H1 (cell line): Measurements from ENCODE around the gene MRPS12. TPM values are rescaled to one million over a fixed set of nuclear protein-coding genes. Genes with fewer than 3 reads are reported as not detected.

Source experiments
- CTCF ChIA-PET: fragments of 300-600 bp; sonication (Branson Sonifier 250); formaldehyde crosslinking; loops from one replicate; lab custom pipeline; 2021; ENCODE audit not compliant: partially characterized antibody; lab: Charles Lee
- POLR2A ChIA-PET: fragments of 300-600 bp; sonication (Branson Sonifier 250); formaldehyde crosslinking; loops from one replicate; lab custom pipeline; 2021; ENCODE audit warnings: inconsistent platforms; ENCODE audit not compliant: partially characterized antibody; lab: Charles Lee
- DNase-seq, 2 experiments: peaks; one replicate each; pipeline versions ENCODE4 v3.0.0 to v3.0.0-alpha.2; 2010 to 2022; ENCODE audit warnings: low spot score in 2 of 2, low read depth in 1 of 2, mixed read lengths in 1 of 2
- FAIRE-seq: peaks from 2 replicates; lab custom pipeline; 2011; peaks lifted over from hg19 to GRCh38; lab: Jason Lieb, UNC
- H2AFZ ChIP-seq: 2 replicates; pipeline ENCODE4 v1.8.1; 2012; ENCODE audit warnings: low read length, inconsistent platforms
- H2AK5ac ChIP-seq: 2 replicates; pipeline ENCODE4 v1.6.1; 2013; ENCODE audit warnings: low read depth, low read length
- H2BK120ac ChIP-seq: replicated peaks from 2 replicates; pipeline ENCODE3; 2013; ENCODE audit warnings: low read depth, low read length, inconsistent platforms
- H2BK12ac ChIP-seq: 2 replicates; pipeline ENCODE4 v1.6.1; 2013; ENCODE audit warnings: low read depth, low read length
- H2BK15ac ChIP-seq: 2 replicates; pipeline ENCODE4 v1.6.1; 2013; ENCODE audit warnings: low read length
- H2BK20ac ChIP-seq: 2 replicates; pipeline ENCODE4 v1.6.1; 2013; ENCODE audit warnings: low read length
- H2BK5ac ChIP-seq: 2 replicates; pipeline ENCODE4 v1.6.1; 2013; ENCODE audit warnings: low read depth, low read length
- H3K14ac ChIP-seq: 2 replicates; pipeline ENCODE4 v1.6.1; 2013; ENCODE audit warnings: inconsistent platforms; ENCODE audit not compliant: insufficient read length
- H3K18ac ChIP-seq: 2 replicates; pipeline ENCODE4 v1.6.1; 2013; ENCODE audit warnings: low read length; ENCODE audit errors: extremely low read depth
- H3K23ac ChIP-seq: 2 replicates; pipeline ENCODE4 v1.6.1; 2013; ENCODE audit warnings: inconsistent platforms; ENCODE audit not compliant: insufficient read length
- H3K23me2 ChIP-seq: 2 replicates; pipeline ENCODE4 v1.6.1; 2013; ENCODE audit warnings: low read depth, low read length
- H3K27ac ChIP-seq: 2 replicates; pipeline ENCODE4 v1.6.1; 2011; ENCODE audit warnings: low read depth, low read length, inconsistent platforms
- H3K27me3 ChIP-seq, 4 experiments: replicated peaks in 1 of 4; 1 replicate in 1 of 4; 2 replicates in 3 of 4; pipeline versions ENCODE4 v1.6.1 to v1.8.1; 2011 to 2013; ENCODE audit warnings: low read length in 3 of 4, mild to moderate bottlenecking in 3 of 4, inconsistent platforms in 2 of 4, mixed read lengths in 2 of 4, moderate library complexity in 1 of 4; ENCODE audit not compliant: control insufficient read depth in 3 of 4, insufficient read depth in 3 of 4; ENCODE audit errors: extremely low read depth in 1 of 4
- H3K36me3 ChIP-seq, 4 experiments: 2 replicates each; pipeline versions ENCODE4 v1.6.1 to v1.8.1; 2011 to 2013; ENCODE audit warnings: mild to moderate bottlenecking in 4 of 4, low read length in 3 of 4, moderate library complexity in 2 of 4, control low read depth in 1 of 4, inconsistent platforms in 1 of 4; ENCODE audit not compliant: insufficient read depth in 4 of 4, control insufficient read depth in 2 of 4
- H3K4ac ChIP-seq: replicated peaks from 2 replicates; pipeline ENCODE3; 2013; ENCODE audit warnings: low read length, low read depth, mixed read lengths, inconsistent platforms; ENCODE audit not compliant: insufficient read length
- H3K4me1 ChIP-seq, 4 experiments: replicated peaks in 1 of 4; 1 replicate in 1 of 4; 2 replicates in 3 of 4; pipeline versions ENCODE4 v1.6.1 to v1.8.1; 2011 to 2013; ENCODE audit warnings: low read length in 3 of 4, inconsistent platforms in 2 of 4, mixed read lengths in 1 of 4; ENCODE audit not compliant: insufficient read depth in 4 of 4, control insufficient read depth in 3 of 4
- H3K4me2 ChIP-seq, 2 experiments: 2 replicates each; pipeline versions ENCODE4 v1.6.1 to v1.8.1; 2011 to 2013; ENCODE audit warnings: low read depth in 2 of 2, low read length in 2 of 2, control low read depth in 1 of 2, inconsistent platforms in 1 of 2, mild to moderate bottlenecking in 1 of 2; ENCODE audit not compliant: insufficient read depth in 1 of 2
- H3K4me3 ChIP-seq, 4 experiments: fragments of 200-600, 300-600 bp in 1 of 4; sonication (generic), shearing (Covaris generic), sonication (Bioruptor Twin) in 1 of 4; 2 replicates each; pipeline versions ENCODE4 v1.5.1 to v1.8.1; 2011 to 2016; ENCODE audit warnings: low read length in 4 of 4, low read depth in 3 of 4, control low read depth in 2 of 4, inconsistent platforms in 2 of 4, mild to moderate bottlenecking in 2 of 4, mixed read lengths in 1 of 4, moderate library complexity in 1 of 4; ENCODE audit not compliant: insufficient read depth in 2 of 4; ENCODE audit errors: extremely low read depth in 1 of 4
- H3K56ac ChIP-seq: replicated peaks from 2 replicates; pipeline ENCODE3; 2013; ENCODE audit warnings: low read depth, mild to moderate bottlenecking, mixed read lengths, low read length, inconsistent platforms; ENCODE audit not compliant: insufficient read length
- H3K79me1 ChIP-seq: 2 replicates; pipeline ENCODE4 v1.6.1; 2013; ENCODE audit warnings: low read depth, low read length, control low read depth
- H3K79me2 ChIP-seq, 2 experiments: 2 replicates each; pipeline versions ENCODE4 v1.6.1 to v1.8.1; 2012 to 2013; ENCODE audit warnings: low read length in 2 of 2, mild to moderate bottlenecking in 2 of 2, inconsistent platforms in 1 of 2; ENCODE audit not compliant: insufficient read depth in 2 of 2, control insufficient read depth in 1 of 2
- H3K9ac ChIP-seq, 4 experiments: replicated peaks in 1 of 4; 1 replicate in 1 of 4; 2 replicates in 3 of 4; pipeline versions ENCODE4 v1.6.1 to v1.8.1; 2011 to 2013; ENCODE audit warnings: low read depth in 3 of 4, low read length in 3 of 4, control low read depth in 2 of 4, mild to moderate bottlenecking in 2 of 4, moderate library complexity in 2 of 4, inconsistent platforms in 1 of 4; ENCODE audit errors: extremely low read depth in 1 of 4
- H3K9me3 ChIP-seq, 2 experiments: 2 replicates each; pipeline versions ENCODE4 v1.6.1 to v1.8.1; 2012 to 2013; ENCODE audit warnings: mild to moderate bottlenecking in 2 of 2, moderate library complexity in 2 of 2, control low read depth in 1 of 2, inconsistent platforms in 1 of 2, low read depth in 1 of 2, low read length in 1 of 2, mixed read lengths in 1 of 2; ENCODE audit not compliant: insufficient read depth in 2 of 2
- H4K20me1 ChIP-seq, 2 experiments: replicated peaks in 1 of 2; 2 replicates each; pipeline versions ENCODE3 to v1.8.1; 2011 to 2013; ENCODE audit warnings: inconsistent platforms in 2 of 2, low read length in 2 of 2, mild to moderate bottlenecking in 1 of 2; ENCODE audit not compliant: insufficient read depth in 2 of 2, control insufficient read depth in 1 of 2
- H4K5ac ChIP-seq: 2 replicates; pipeline ENCODE4 v1.6.1; 2013; ENCODE audit warnings: low read length, low read depth, mixed read lengths, inconsistent platforms; ENCODE audit not compliant: insufficient read length
- H4K8ac ChIP-seq: 2 replicates; pipeline ENCODE4 v1.8.0; 2013; ENCODE audit warnings: mild to moderate bottlenecking, moderate library complexity, low read length, inconsistent platforms; ENCODE audit not compliant: insufficient read depth; ENCODE audit errors: extremely low read depth
- H4K91ac ChIP-seq: replicated peaks from 2 replicates; pipeline ENCODE3; 2013; ENCODE audit warnings: low read length, mixed read lengths, inconsistent platforms; ENCODE audit not compliant: insufficient read length
- EZH2 ChIP-seq: fragments of 200-600 bp; sonication (generic); IDR thresholded peaks from 2 replicates; pipeline ENCODE4 v1.7.1; 2012; ENCODE audit warnings: low read depth, mild to moderate bottlenecking, moderate library complexity, low read length, inconsistent platforms; ENCODE audit not compliant: severe bottlenecking
- FOSL1 ChIP-seq: IDR thresholded peaks from 2 replicates; pipeline ENCODE4 v1.6.1; 2011; ENCODE audit warnings: mild to moderate bottlenecking, low read depth, low read length, moderate library complexity; ENCODE audit not compliant: insufficient read depth
- JUND ChIP-seq: IDR thresholded peaks from 2 replicates; pipeline ENCODE4 v1.6.1; 2011; ENCODE audit warnings: mild to moderate bottlenecking, improper control_type of control experiment, low read length
- KDM5A ChIP-seq: fragments of 200-600 bp; IDR thresholded peaks from 2 replicates; pipeline ENCODE4 v1.7.1; 2012; ENCODE audit warnings: mild to moderate bottlenecking, low read length, inconsistent platforms, mixed read lengths
- TAF7 ChIP-seq: optimal IDR thresholded peaks from 2 replicates; pipeline ENCODE3; 2011; ENCODE audit warnings: low read depth, mild to moderate bottlenecking, inconsistent platforms, low read length, moderate library complexity, borderline replicate concordance
- WGBS, 2 experiments: shearing (Covaris generic) in 1 of 2; methylation state at CpG; one replicate each; pipeline versions ENCODE4 v1.1.6 to v1.1.7; 2013 to 2015; ENCODE audit warnings: low lambda C conversion rate in 2 of 2, mixed read lengths in 2 of 2, inconsistent platforms in 1 of 2, low coverage in 1 of 2, missing lambda C conversion rate in 1 of 2; ENCODE audit not compliant: insufficient replicate concordance in 2 of 2, insufficient coverage in 1 of 2, insufficient read length in 1 of 2; ENCODE audit errors: extremely low coverage in 1 of 2, missing lambda C conversion rate in 1 of 2; 5-methylcytosine and 5-hydroxymethylcytosine counted together
- polyA plus RNA-seq, 7 experiments: library from polyadenylated mRNA; depleted of rRNA in 3 of 7; stranded (reverse) in 5 of 7; unstranded in 2 of 7; fragments of >200 nt in 5 of 7; fragments of 200-250 nt in 2 of 7; gene quantifications; 1 replicate in 5 of 7; 2 replicates in 1 of 7; 4 replicates in 1 of 7; pipeline versions ENCODE4 v1.2.1 to v1.2.3, GENCODE V29; 2011 to 2013; ENCODE audit warnings: missing spikeins in 2 of 7, mixed read lengths in 2 of 7
- total RNA-seq: library from RNA; stranded (reverse); fragmentation: NEBNext Ultra II Directional; extraction: Animal tissue kit (Norgen Biotek cat#: 25700); gene quantifications from 2 replicates; pipeline ENCODE4 v1.2.1, GENCODE V29; 2021
- TF ChIP-seq, protein P1 (sequence below): IDR thresholded peaks from 2 replicates; pipeline ENCODE4 v1.6.1; 2012; ENCODE audit warnings: low read length, inconsistent platforms

The MRPS12 gene
- total and polyA plus RNA-seq, 2 of the 8 experiments (the other 6 are each of a cell fraction or from before 2014, with no cell fraction given): 79.0 to 175 TPM

DNA sequence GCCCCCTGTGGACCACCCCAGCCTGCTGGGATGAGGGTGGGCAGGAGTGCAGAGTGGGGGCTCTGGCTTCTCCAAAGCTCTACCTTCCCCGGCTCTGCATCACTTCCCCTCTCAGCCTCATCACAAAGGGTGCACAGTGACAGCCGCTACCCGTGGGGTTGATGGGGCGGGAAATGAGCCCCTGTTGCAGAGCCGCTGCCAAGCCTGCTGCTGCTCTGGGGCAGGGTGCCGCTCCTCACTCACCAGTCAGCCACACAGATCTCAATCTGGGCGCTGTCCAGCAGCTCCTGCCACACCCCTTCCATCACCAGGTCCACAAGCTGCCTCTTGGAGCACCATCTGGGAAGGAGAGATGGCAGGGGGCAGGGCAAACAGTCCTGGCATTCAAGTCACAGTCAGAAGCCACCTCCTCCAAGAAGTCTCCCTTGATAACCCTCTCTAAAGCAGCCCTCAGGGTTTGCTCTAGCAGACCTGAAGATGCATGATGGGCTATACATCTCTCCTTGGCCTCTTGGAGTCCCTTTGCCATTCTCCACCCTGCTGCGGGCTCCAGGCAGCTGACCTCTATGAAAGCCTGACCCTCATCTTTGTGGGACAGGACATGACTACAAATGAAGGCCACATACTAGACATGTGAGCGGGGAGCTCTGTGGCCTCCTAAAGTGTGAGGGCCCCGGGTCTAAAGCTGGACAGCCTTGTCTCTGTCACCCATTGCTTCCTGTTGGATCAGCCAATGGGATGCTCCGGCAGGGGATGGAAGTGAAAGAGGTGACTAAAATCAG lies 15.7 kb downstream of the MRPS12 start:
- POLR2A ChIA-PET: interaction anchor here (1.1 to 1.8 kb wide), 3 partner anchors 10 to 25 kb away, joined by 3 to 7 read pairs (median 3); partner anchors contain the start of genes MRPS12 and SARS2
- TF ChIP-seq JUND: no peak
- no peak for TF ChIP-seq TAF7
- TF ChIP-seq, protein P1, sequence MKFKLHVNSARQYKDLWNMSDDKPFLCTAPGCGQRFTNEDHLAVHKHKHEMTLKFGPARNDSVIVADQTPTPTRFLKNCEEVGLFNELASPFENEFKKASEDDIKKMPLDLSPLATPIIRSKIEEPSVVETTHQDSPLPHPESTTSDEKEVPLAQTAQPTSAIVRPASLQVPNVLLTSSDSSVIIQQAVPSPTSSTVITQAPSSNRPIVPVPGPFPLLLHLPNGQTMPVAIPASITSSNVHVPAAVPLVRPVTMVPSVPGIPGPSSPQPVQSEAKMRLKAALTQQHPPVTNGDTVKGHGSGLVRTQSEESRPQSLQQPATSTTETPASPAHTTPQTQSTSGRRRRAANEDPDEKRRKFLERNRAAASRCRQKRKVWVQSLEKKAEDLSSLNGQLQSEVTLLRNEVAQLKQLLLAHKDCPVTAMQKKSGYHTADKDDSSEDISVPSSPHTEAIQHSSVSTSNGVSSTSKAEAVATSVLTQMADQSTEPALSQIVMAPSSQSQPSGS: no peak
- TF ChIP-seq FOSL1: no peak
- no peak for TF ChIP-seq EZH2
- TF ChIP-seq KDM5A: no peak

More for the DNA sequence above, 15.7 kb downstream of the MRPS12 start:
- Histone ChIP-seq H4K8ac (no peak overlapping the region), H3K36me3 (peaks cover 0 to 4% (median 0%) of the 10 kb centered on the region in 4 experiments; a peak in 3 of 8 replicates), H3K27ac (no peak overlapping the region), H2BK12ac (no peak overlapping the region), H2BK120ac (no peak overlapping the region), H3K4ac (no peak overlapping the region), H2AFZ (no peak overlapping the region), H3K27me3 (peaks cover 0 to 3% (median under 1%) of the 10 kb centered on the region in 4 experiments; a peak in 1 of 7 replicates), H3K9ac (no peak overlapping the region), H2BK15ac (no peak overlapping the region), H3K79me1 (no peaks in the 10 kb centered on the region), H3K23ac (no peak overlapping the region), H2BK5ac (no peak overlapping the region), H3K4me3 (no peak overlapping the region), H3K4me2 (no peak overlapping the region), H2BK20ac (no peak overlapping the region), H2AK5ac (no peak overlapping the region), H4K91ac (no peak overlapping the region), H4K5ac (no peak overlapping the region), H4K20me1 (peaks cover 0 to 1% of the 10 kb centered on the region in 2 experiments), H3K79me2 (no peaks in the 10 kb centered on the region), H3K18ac (no peak overlapping the region), H3K9me3 (no peaks in the 10 kb centered on the region), H3K14ac (no peak overlapping the region), H3K56ac (no peak overlapping the region), H3K23me2 (peaks cover 5% of the 10 kb centered on the region; the same call in 1 of the 2 replicates), H3K4me1 (peaks cover 0 to 5% (median 0%) of the 10 kb centered on the region in 4 experiments; a peak in 3 of 7 replicates)
- FAIRE-seq: no peak
- CTCF ChIA-PET: interaction anchor here (0.6 to 14.5 kb wide), 3 partner anchors 11 to 60 kb away, joined by 3 to 120 read pairs (median 4); partner anchors contain the start of genes MRPS12 and SARS2
- WGBS, 2 experiments: 83% methylated on average over 11 of the region's 11 CpGs; no CpG with 5 or more reads in 1 of the 2 experiments
- DNase-seq: no peak
